Neuronal stem cell (in vitro differentiated cells): ENCODE results near the gene GGTLC2.
A peak's percentile ranks its signal among the peaks of the same experiment; 100 is the strongest.

Experiments used
- DNase-seq: peaks from one replicate; pipeline ENCODE4 v3.0.0-alpha.2; 2013; ENCODE audit warnings: low spot score
- H2AFZ ChIP-seq: one replicate; pipeline ENCODE4 v1.6.1; 2013; ENCODE audit warnings: mild to moderate bottlenecking, low read length, inconsistent platforms
- H2AK5ac ChIP-seq: 2 replicates; pipeline ENCODE4 v1.6.1; 2013; ENCODE audit warnings: low read depth, mild to moderate bottlenecking, inconsistent platforms, low read length, moderate library complexity, mixed read lengths
- H2BK120ac ChIP-seq: 2 replicates; pipeline ENCODE4 v1.6.1; 2013; ENCODE audit warnings: low read depth, mild to moderate bottlenecking, inconsistent platforms, low read length, moderate library complexity, mixed read lengths
- H2BK12ac ChIP-seq: one replicate; pipeline ENCODE4 v1.6.1; 2013; ENCODE audit warnings: low read length, inconsistent platforms
- H2BK15ac ChIP-seq: 2 replicates; pipeline ENCODE4 v1.6.1; 2013; ENCODE audit warnings: mild to moderate bottlenecking, low read length, inconsistent platforms, mixed read lengths
- H2BK5ac ChIP-seq: one replicate; pipeline ENCODE4 v1.6.1; 2013; ENCODE audit warnings: inconsistent platforms, mild to moderate bottlenecking, low read length, moderate library complexity
- H3K14ac ChIP-seq: one replicate; pipeline ENCODE4 v1.6.1; 2013; ENCODE audit warnings: low read length, inconsistent platforms
- H3K18ac ChIP-seq: 2 replicates; pipeline ENCODE4 v1.6.1; 2013; ENCODE audit warnings: low read length, inconsistent platforms
- H3K23ac ChIP-seq: 2 replicates; pipeline ENCODE4 v1.6.1; 2013; ENCODE audit warnings: low read depth, mild to moderate bottlenecking, mixed read lengths, low read length, inconsistent platforms; ENCODE audit not compliant: poor library complexity
- H3K27ac ChIP-seq: replicated peaks from 3 replicates; pipeline ENCODE4 v1.5.1; 2013; ENCODE audit warnings: low read length, inconsistent platforms
- H3K27me3 ChIP-seq, 3 experiments: 2 replicates each; pipeline ENCODE4 v1.6.1; 2013; ENCODE audit warnings: low read length in 3 of 3, mild to moderate bottlenecking in 2 of 3, inconsistent platforms in 1 of 3, low read depth in 1 of 3, mixed read lengths in 1 of 3, moderate library complexity in 1 of 3; ENCODE audit not compliant: control insufficient read depth in 3 of 3, insufficient read depth in 3 of 3
- H3K36me3 ChIP-seq, 2 donors: replicated peaks in 1 of 2; 2 replicates each; pipeline ENCODE4 v1.6.1; 2013; ENCODE audit warnings: low read length in 2 of 2; ENCODE audit not compliant: control insufficient read depth in 2 of 2, insufficient read depth in 2 of 2
- H3K4ac ChIP-seq: 2 replicates; pipeline ENCODE4 v1.6.1; 2013; ENCODE audit warnings: inconsistent platforms, mild to moderate bottlenecking, low read length, moderate library complexity
- H3K4me1 ChIP-seq, 2 donors: 1 replicate in 1 of 2; 2 replicates in 1 of 2; pipeline ENCODE4 v1.6.1; 2013; ENCODE audit warnings: low read length in 2 of 2, low read depth in 1 of 2; ENCODE audit not compliant: control insufficient read depth in 2 of 2, insufficient read depth in 1 of 2
- H3K4me2 ChIP-seq: one replicate; pipeline ENCODE4 v1.6.1; 2013; ENCODE audit warnings: mild to moderate bottlenecking, low read length, inconsistent platforms; ENCODE audit not compliant: insufficient read depth, poor library complexity, severe bottlenecking
- H3K4me3 ChIP-seq, 2 donors: 2 replicates each; pipeline ENCODE4 v1.5.1; 2013; ENCODE audit warnings: low read length in 2 of 2, mild to moderate bottlenecking in 2 of 2, inconsistent platforms in 1 of 2, moderate library complexity in 1 of 2
- H3K79me1 ChIP-seq: one replicate; pipeline ENCODE4 v1.6.1; 2013; ENCODE audit warnings: low read depth, mild to moderate bottlenecking, inconsistent platforms, low read length, moderate library complexity
- H3K9ac ChIP-seq: one replicate; pipeline ENCODE4 v1.6.1; 2013; ENCODE audit warnings: mild to moderate bottlenecking, low read depth, low read length, inconsistent platforms; ENCODE audit not compliant: poor library complexity
- H3K9me3 ChIP-seq, 2 donors: replicated peaks in 1 of 2; 2 replicates each; pipeline versions ENCODE3 to v1.6.1; 2013; ENCODE audit warnings: low read length in 2 of 2, mild to moderate bottlenecking in 2 of 2, inconsistent platforms in 1 of 2, low read depth in 1 of 2, mixed read lengths in 1 of 2, moderate library complexity in 1 of 2; ENCODE audit not compliant: control insufficient read depth in 2 of 2, insufficient read depth in 1 of 2
- H4K8ac ChIP-seq: one replicate; pipeline ENCODE4 v1.6.1; 2013; ENCODE audit warnings: low read depth, mild to moderate bottlenecking, inconsistent platforms, low read length, moderate library complexity
- H4K91ac ChIP-seq: one replicate; pipeline ENCODE4 v1.6.1; 2013; ENCODE audit warnings: low read length, low read depth, mild to moderate bottlenecking, inconsistent platforms; ENCODE audit not compliant: poor library complexity
- WGBS, 2 donors: extraction: QIAGEN DNeasy Blood & Tissue Kit; methylation state at CpG; one replicate each; pipeline ENCODE4 v1.1.7; 2013; ENCODE audit warnings: missing lambda C conversion rate in 2 of 2, mixed read lengths in 1 of 2; ENCODE audit not compliant: insufficient read length in 2 of 2, insufficient replicate concordance in 1 of 2; ENCODE audit errors: extremely low coverage in 2 of 2; 5-methylcytosine and 5-hydroxymethylcytosine counted together

Gene GGTLC2

DNA sequence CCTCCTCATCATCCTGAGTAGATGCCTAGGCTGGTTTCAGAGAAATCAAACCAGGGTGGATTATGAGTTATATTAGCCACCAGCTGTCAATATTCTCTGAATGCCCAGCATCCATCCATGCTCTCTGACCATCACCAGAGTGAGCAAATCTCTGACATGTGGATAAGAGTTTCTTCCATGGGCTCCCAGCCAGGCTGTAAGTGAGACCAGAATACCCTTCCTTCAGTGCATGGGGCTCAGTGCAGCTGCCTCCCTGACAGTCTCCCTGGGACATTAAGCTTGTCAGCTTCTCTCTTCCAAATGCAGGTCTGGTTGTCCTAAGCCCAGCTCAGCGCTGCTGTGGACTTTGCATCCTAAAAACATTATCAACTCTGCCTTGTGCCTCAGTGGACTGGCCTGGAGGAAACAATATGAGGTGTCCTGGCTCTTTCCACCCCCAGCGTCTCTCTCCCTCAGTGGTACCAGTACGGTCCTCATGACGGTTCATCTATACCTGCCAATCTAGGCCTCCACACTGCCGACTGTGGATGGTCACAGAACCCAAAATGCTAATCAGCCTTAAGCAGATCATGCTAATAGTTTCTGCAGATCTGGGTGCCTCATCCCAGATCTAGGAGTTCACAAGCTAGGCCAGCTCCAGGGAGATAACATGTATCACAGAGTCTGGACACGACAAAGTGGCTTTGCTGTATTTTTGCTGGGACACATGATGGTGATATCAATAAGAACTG is 43.7 kb upstream of the GGTLC2 start:
- no peak for DNase-seq
- Histone ChIP-seq H3K14ac (no peak overlapping the region), H3K9me3 (peaks cover 0 to 2% of the 10 kb centered on the region in 2 donors), H2AFZ (no peak overlapping the region), H3K27me3 (no peaks in the 10 kb centered on the region), H3K27ac (no peak overlapping the region), H2BK12ac (no peak overlapping the region), H3K18ac (no peak overlapping the region), H2BK120ac (no peak overlapping the region), H3K4ac (no peak overlapping the region), H3K79me1 (no peaks in the 10 kb centered on the region), H3K4me2 (no peak overlapping the region), H2BK15ac (no peak overlapping the region), H3K36me3 (no peaks in the 10 kb centered on the region), H3K4me3 (peak overlapping the region in 1 of 2 donors; percentile 27), H3K4me1 (no peaks in the 10 kb centered on the region), H3K23ac (no peak overlapping the region), H3K9ac (no peak overlapping the region), H4K8ac (no peak overlapping the region), H2AK5ac (no peak overlapping the region), H4K91ac (no peak overlapping the region), H2BK5ac (no peak overlapping the region)
- WGBS, 2 donors: no CpG with 5 or more reads among the region's 6 CpGs

DNA sequence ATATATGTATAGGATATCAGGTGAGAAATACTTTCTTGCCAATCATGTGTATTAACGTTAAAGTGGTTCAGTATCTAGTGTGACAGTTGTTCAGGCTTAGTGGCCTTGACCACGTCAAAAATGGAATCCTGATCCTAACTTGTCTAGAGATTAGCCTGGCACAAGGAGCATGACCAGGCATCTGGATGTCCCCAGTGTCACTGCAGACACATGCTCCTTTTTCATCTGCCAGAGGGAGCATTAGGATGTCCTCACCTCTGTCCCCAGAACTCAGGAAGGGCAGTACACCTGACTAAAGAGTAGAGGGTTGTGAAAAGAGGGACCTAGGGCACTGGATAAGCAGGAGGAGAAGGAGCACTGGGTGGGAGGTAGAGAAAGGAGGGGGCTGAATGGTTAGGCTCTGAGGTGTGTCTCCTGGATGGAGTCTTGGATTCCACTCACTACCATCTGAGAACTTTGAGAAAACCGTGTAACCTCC is 40.9 kb upstream of the GGTLC2 start:
- Histone ChIP-seq H3K14ac (no peak overlapping the region), H2BK12ac (no peak overlapping the region), H3K4ac (no peak overlapping the region), H3K27me3 (peaks cover 0 to 3% (median 0%) of the 10 kb centered on the region in 3 experiments), H3K4me2 (no peak overlapping the region), H4K8ac (no peak overlapping the region), H3K18ac (no peak overlapping the region), H3K36me3 (no peaks in the 10 kb centered on the region), H2AK5ac (no peak overlapping the region), H2AFZ (no peak overlapping the region), H4K91ac (no peak overlapping the region), H2BK5ac (no peak overlapping the region), H2BK120ac (no peak overlapping the region), H3K23ac (no peak overlapping the region), H3K79me1 (no peaks in the 10 kb centered on the region), H3K4me1 (no peaks in the 10 kb centered on the region), H2BK15ac (no peak overlapping the region), H3K9me3 (peaks cover 0 to 4% of the 10 kb centered on the region in 2 donors), H3K4me3 (no peak overlapping the region), H3K27ac (no peak overlapping the region), H3K9ac (no peak overlapping the region)
- DNase-seq: no peak
- no CpG with 5 or more reads among the region's 3 CpGs for WGBS, 2 donors

DNA sequence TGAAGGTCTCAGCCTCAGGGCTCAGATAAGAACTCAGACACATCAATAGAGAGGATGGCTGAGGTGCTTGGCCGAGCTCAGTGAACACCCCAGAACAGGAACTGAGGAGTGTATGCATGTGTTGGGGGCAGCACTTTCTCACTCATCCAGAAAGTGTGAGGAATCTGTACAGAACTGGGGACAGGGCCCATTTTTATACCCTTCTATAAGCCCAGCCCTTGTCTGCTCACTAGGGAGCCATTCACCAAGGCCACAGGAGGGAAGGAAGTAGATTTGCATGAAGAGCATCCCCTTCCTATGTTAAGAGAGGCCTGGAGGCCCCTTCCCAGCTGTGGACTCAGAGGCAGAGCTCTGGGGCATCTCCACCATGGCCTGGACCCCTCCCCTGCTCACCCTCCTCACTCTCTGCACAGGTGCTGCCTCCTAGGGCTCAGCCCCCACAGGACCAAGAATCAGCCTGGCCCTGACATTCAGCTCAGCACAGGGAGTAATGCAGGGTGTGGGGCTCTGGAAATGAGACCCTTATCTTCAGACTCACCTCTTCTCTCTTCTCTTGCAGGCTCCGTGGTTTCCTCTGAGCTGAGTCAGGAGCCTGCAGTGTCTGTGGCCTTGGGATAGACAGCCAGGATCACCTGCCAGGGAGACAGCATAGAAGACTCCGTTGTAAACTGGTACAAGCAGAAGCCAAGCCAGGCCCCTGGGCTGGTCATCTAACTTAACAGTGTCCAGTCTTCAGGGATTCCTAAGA is 39.9 kb upstream of the GGTLC2 start:
- DNase-seq: no peak
- Histone ChIP-seq H2BK12ac (no peak overlapping the region), H3K18ac (no peak overlapping the region), H2BK120ac (no peak overlapping the region), H4K91ac (no peak overlapping the region), H3K14ac (no peak overlapping the region), H4K8ac (no peak overlapping the region), H2AFZ (no peak overlapping the region), H2BK5ac (no peak overlapping the region), H2AK5ac (no peak overlapping the region), H3K79me1 (no peaks in the 10 kb centered on the region), H3K36me3 (no peaks in the 10 kb centered on the region), H3K9me3 (peaks cover 0 to 4% of the 10 kb centered on the region in 2 donors), H3K4me1 (no peaks in the 10 kb centered on the region), H3K4me2 (no peak overlapping the region), H3K23ac (peak overlapping the region; percentile 30), H2BK15ac (no peak overlapping the region), H3K4me3 (no peak overlapping the region), H3K27me3 (peaks cover 0 to 3% (median 0%) of the 10 kb centered on the region in 3 experiments), H3K9ac (no peak overlapping the region), H3K4ac (no peak overlapping the region), H3K27ac (no peak overlapping the region)
- no CpG with 5 or more reads among the region's 3 CpGs for WGBS, 2 donors

DNA sequence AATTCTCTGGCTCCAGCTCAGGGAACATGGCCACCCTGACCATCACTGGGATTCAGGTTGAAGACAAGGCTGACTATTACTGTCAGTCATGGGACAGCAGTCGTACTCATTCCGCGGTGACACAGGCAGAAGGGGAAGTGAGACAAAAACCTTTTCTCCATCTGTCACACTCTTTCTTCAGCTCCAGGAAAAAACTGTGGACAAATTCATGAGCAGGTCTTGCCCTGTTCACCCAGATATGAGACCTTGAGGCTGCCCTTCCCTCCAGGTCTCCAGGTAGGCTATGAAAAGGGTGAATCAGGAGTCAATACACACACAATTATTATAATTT is 39.4 kb upstream of the GGTLC2 start:
- WGBS, 2 donors: no CpG with 5 or more reads among the region's 3 CpGs
- H3K36me3 ChIP-seq: no peaks in the 10 kb centered on the region
- H2BK120ac ChIP-seq: no peak overlapping the region
- H3K4ac ChIP-seq: no peak overlapping the region
- H2BK15ac ChIP-seq: no peak overlapping the region
- H4K91ac ChIP-seq: no peak overlapping the region
- H4K8ac ChIP-seq: no peak overlapping the region
- H3K4me1 ChIP-seq: no peaks in the 10 kb centered on the region
- no peak for DNase-seq
- H3K4me2 ChIP-seq: no peak overlapping the region
- no peak overlapping the region for H2AK5ac ChIP-seq
- H3K79me1 ChIP-seq: no peaks in the 10 kb centered on the region
- H3K4me3 ChIP-seq: no peak overlapping the region
- H3K9me3 ChIP-seq: peaks cover 0 to 4% of the 10 kb centered on the region in 2 donors
- H3K23ac ChIP-seq: no peak overlapping the region
- no peak overlapping the region for H3K27ac ChIP-seq
- H2AFZ ChIP-seq: no peak overlapping the region
- H3K14ac ChIP-seq: no peak overlapping the region
- H3K9ac ChIP-seq: no peak overlapping the region
- no peak overlapping the region for H2BK5ac ChIP-seq
- peaks cover 0 to 3% (median 0%) of the 10 kb centered on the region in 3 experiments for H3K27me3 ChIP-seq
- no peak overlapping the region for H2BK12ac ChIP-seq
- no peak overlapping the region for H3K18ac ChIP-seq
